WTC11 (cell line): ENCODE results near the gene ASTN1. TPM values are rescaled to one million over a fixed set of nuclear protein-coding genes. Genes with fewer than 3 reads are reported as not detected.

ENCODE experiments used
- ATAC-seq: fragments of 200-7000 bp; cut with Tn5 transposase; 2 replicates; pipeline ENCODE4 v1.10.0; 2021; ENCODE audit warnings: mild to moderate bottlenecking, moderate library complexity
- CTCF ChIA-PET: fragments of 300-600 bp; sonication (Branson Sonifier 250); formaldehyde crosslinking; loops from one replicate; lab custom pipeline; 2021; ENCODE audit warnings: antibody characterized with exemption; lab: Charles Lee
- POLR2A ChIA-PET: fragments of 350-600 bp; sonication (Branson Sonifier 250); formaldehyde crosslinking; loops from one replicate; lab custom pipeline; 2021; ENCODE audit warnings: antibody characterized with exemption; lab: Charles Lee
- DNase-seq: peaks from one replicate; pipeline ENCODE4 v3.0.0; 2021; ENCODE audit warnings: low spot score
- H3K27ac Mint-ChIP-seq: 2 replicates; pipeline ENCODE4 v1.8.0; 2021; ENCODE audit warnings: mixed read lengths
- H3K27me3 Mint-ChIP-seq: 2 replicates; pipeline ENCODE4 v1.8.0; 2021; ENCODE audit warnings: low read depth, mild to moderate bottlenecking, moderate library complexity, mixed read lengths
- H3K36me3 Mint-ChIP-seq: 2 replicates; pipeline ENCODE4 v1.8.0; 2021; ENCODE audit warnings: mixed read lengths
- H3K4me1 Mint-ChIP-seq: 2 replicates; pipeline ENCODE4 v1.8.0; 2022; ENCODE audit warnings: mixed read lengths
- H3K4me3 Mint-ChIP-seq: 2 replicates; pipeline ENCODE4 v1.8.0; 2021; ENCODE audit warnings: mild to moderate bottlenecking, moderate library complexity, mixed read lengths
- H3K9me3 Mint-ChIP-seq: 2 replicates; pipeline ENCODE4 v1.8.0; 2021; ENCODE audit warnings: mixed read lengths
- ATF1 ChIP-seq: sonication (generic); formaldehyde crosslinking; IDR thresholded peaks from 2 replicates; pipeline ENCODE4 v1.8.1; 2023; ENCODE audit warnings: mild to moderate bottlenecking, moderate library complexity, missing genetic modification reagents
- ETV6 ChIP-seq: sonication (generic); formaldehyde crosslinking; IDR thresholded peaks from 2 replicates; pipeline ENCODE4 v1.8.1; 2022; ENCODE audit warnings: mild to moderate bottlenecking, missing genetic modification reagents
- GRHL2 ChIP-seq: fragments of 250-450 bp; sonication (Bioruptor Pico); IDR thresholded peaks from 2 replicates; pipeline ENCODE4 v1.8.0; 2022; ENCODE audit warnings: mild to moderate bottlenecking, moderate library complexity; ENCODE audit not compliant: insufficient replicate concordance, severe bottlenecking
- NR1H2 ChIP-seq: sonication (generic); formaldehyde crosslinking; IDR thresholded peaks from 2 replicates; pipeline ENCODE4 v1.9.0; 2021; ENCODE audit warnings: mild to moderate bottlenecking, moderate library complexity, missing genetic modification reagents
- RELA ChIP-seq: sonication (generic); formaldehyde crosslinking; IDR thresholded peaks from 2 replicates; pipeline ENCODE4 v1.8.1; 2022; ENCODE audit warnings: missing genetic modification reagents, mild to moderate bottlenecking, borderline replicate concordance
- SMAD3 ChIP-seq: sonication (generic); formaldehyde crosslinking; IDR thresholded peaks from 2 replicates; pipeline ENCODE4 v1.8.0; 2022; ENCODE audit warnings: missing genetic modification reagents, mild to moderate bottlenecking, borderline replicate concordance
- SP1 ChIP-seq: sonication (generic); formaldehyde crosslinking; conservative IDR thresholded peaks from 2 replicates; pipeline ENCODE4 v1.8.1; 2022; ENCODE audit warnings: missing genetic modification reagents
- TCF7 ChIP-seq: sonication (generic); formaldehyde crosslinking; IDR thresholded peaks from 2 replicates; pipeline ENCODE4 v1.8.0; 2022; ENCODE audit warnings: mild to moderate bottlenecking, low read depth, missing genetic modification reagents, moderate library complexity
- ZNF416 ChIP-seq: fragments of 250-450 bp; sonication (Bioruptor Pico); IDR thresholded peaks from 2 replicates; pipeline ENCODE4 v1.9.0; 2021; ENCODE audit warnings: mild to moderate bottlenecking, inconsistent platforms
- total RNA-seq: library from RNA; stranded (reverse); gene quantifications from 3 replicates; pipeline ENCODE4 v1.2.3, GENCODE V29; 2021
- TF ChIP-seq, protein P1 (sequence below): sonication (generic); formaldehyde crosslinking; IDR thresholded peaks from 2 replicates; pipeline ENCODE4 v1.8.1; 2023; ENCODE audit warnings: mild to moderate bottlenecking, missing genetic modification reagents
- TF ChIP-seq, protein P2 (sequence below): sonication (generic); formaldehyde crosslinking; conservative IDR thresholded peaks from 2 replicates; pipeline ENCODE4 v1.8.1; 2023; ENCODE audit warnings: mild to moderate bottlenecking, low read depth, missing genetic modification reagents, moderate library complexity
- TF ChIP-seq, protein P3 (sequence below): sonication (generic); formaldehyde crosslinking; IDR thresholded peaks from 2 replicates; pipeline ENCODE4 v1.8.0; 2023; ENCODE audit warnings: missing genetic modification reagents, mild to moderate bottlenecking, borderline replicate concordance
- TF ChIP-seq, protein P4 (sequence below): sonication (generic); formaldehyde crosslinking; IDR thresholded peaks from 2 replicates; pipeline ENCODE4 v1.8.1; 2022; ENCODE audit warnings: low read depth, mild to moderate bottlenecking, moderate library complexity, missing genetic modification reagents, borderline replicate concordance
- TF ChIP-seq, protein P5 (sequence below): sonication (generic); formaldehyde crosslinking; IDR thresholded peaks from 2 replicates; pipeline ENCODE4 v1.8.1; 2023; ENCODE audit warnings: mild to moderate bottlenecking, missing genetic modification reagents, moderate library complexity
- TF ChIP-seq, protein P6 (sequence below): sonication (generic); formaldehyde crosslinking; IDR thresholded peaks from 2 replicates; pipeline ENCODE4 v1.8.1; 2023; ENCODE audit warnings: mild to moderate bottlenecking, missing genetic modification reagents

The ASTN1 gene
- total RNA-seq, 1 experiment from 2014 or later, result 3.4 TPM

DNA sequence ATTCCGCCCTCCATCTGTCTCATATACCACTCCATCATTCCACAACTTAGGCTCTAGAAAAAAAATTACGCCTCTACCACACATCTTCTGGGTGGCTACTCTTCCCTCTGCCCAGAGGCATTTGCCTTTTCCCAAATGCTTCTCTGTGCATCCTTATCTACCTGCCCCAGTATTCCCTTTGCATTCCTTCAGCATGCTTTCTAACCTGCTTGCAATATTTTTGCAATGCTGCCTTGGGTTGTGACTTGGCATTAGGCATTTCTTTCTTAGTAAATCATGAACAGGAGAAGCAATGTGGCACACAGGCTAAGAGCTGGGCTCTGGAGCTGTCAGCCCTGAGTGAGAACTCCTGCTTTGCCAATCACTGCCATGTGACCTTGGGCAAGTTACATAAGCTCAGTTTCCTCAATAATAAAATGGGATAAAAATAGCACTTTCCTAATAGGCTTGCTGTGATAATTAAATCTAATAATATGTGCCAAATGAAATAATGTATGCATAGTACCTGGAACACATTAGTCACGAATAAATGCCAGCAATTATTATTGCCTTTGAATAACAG is 276.0 kb downstream of the ASTN1 start:
- Mint-ChIP-seq H3K27me3 (no peaks in the 10 kb centered on the region), H3K4me3 (no peak overlapping the region), H3K9me3 (no peaks in the 10 kb centered on the region)
- POLR2A ChIA-PET, result no interaction called here
- TF ChIP-seq GRHL2 (CRISPR knock-in tag), result no peak
- TF ChIP-seq, protein P1, sequence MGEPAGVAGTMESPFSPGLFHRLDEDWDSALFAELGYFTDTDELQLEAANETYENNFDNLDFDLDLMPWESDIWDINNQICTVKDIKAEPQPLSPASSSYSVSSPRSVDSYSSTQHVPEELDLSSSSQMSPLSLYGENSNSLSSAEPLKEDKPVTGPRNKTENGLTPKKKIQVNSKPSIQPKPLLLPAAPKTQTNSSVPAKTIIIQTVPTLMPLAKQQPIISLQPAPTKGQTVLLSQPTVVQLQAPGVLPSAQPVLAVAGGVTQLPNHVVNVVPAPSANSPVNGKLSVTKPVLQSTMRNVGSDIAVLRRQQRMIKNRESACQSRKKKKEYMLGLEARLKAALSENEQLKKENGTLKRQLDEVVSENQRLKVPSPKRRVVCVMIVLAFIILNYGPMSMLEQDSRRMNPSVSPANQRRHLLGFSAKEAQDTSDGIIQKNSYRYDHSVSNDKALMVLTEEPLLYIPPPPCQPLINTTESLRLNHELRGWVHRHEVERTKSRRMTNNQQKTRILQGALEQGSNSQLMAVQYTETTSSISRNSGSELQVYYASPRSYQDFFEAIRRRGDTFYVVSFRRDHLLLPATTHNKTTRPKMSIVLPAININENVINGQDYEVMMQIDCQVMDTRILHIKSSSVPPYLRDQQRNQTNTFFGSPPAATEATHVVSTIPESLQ (CRISPR knock-in tag), result no peak
- TF ChIP-seq SMAD3, result no peak
- no peak for TF ChIP-seq RELA (CRISPR knock-in tag)
- TF ChIP-seq, protein P2, sequence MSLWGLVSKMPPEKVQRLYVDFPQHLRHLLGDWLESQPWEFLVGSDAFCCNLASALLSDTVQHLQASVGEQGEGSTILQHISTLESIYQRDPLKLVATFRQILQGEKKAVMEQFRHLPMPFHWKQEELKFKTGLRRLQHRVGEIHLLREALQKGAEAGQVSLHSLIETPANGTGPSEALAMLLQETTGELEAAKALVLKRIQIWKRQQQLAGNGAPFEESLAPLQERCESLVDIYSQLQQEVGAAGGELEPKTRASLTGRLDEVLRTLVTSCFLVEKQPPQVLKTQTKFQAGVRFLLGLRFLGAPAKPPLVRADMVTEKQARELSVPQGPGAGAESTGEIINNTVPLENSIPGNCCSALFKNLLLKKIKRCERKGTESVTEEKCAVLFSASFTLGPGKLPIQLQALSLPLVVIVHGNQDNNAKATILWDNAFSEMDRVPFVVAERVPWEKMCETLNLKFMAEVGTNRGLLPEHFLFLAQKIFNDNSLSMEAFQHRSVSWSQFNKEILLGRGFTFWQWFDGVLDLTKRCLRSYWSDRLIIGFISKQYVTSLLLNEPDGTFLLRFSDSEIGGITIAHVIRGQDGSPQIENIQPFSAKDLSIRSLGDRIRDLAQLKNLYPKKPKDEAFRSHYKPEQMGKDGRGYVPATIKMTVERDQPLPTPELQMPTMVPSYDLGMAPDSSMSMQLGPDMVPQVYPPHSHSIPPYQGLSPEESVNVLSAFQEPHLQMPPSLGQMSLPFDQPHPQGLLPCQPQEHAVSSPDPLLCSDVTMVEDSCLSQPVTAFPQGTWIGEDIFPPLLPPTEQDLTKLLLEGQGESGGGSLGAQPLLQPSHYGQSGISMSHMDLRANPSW, result no peak
- TF ChIP-seq ZNF416 (CRISPR knock-in tag), result no peak
- TF ChIP-seq ATF1 (CRISPR knock-in tag), result no peak
- no peak for TF ChIP-seq TCF7 (CRISPR knock-in tag)
- TF ChIP-seq, protein P3, sequence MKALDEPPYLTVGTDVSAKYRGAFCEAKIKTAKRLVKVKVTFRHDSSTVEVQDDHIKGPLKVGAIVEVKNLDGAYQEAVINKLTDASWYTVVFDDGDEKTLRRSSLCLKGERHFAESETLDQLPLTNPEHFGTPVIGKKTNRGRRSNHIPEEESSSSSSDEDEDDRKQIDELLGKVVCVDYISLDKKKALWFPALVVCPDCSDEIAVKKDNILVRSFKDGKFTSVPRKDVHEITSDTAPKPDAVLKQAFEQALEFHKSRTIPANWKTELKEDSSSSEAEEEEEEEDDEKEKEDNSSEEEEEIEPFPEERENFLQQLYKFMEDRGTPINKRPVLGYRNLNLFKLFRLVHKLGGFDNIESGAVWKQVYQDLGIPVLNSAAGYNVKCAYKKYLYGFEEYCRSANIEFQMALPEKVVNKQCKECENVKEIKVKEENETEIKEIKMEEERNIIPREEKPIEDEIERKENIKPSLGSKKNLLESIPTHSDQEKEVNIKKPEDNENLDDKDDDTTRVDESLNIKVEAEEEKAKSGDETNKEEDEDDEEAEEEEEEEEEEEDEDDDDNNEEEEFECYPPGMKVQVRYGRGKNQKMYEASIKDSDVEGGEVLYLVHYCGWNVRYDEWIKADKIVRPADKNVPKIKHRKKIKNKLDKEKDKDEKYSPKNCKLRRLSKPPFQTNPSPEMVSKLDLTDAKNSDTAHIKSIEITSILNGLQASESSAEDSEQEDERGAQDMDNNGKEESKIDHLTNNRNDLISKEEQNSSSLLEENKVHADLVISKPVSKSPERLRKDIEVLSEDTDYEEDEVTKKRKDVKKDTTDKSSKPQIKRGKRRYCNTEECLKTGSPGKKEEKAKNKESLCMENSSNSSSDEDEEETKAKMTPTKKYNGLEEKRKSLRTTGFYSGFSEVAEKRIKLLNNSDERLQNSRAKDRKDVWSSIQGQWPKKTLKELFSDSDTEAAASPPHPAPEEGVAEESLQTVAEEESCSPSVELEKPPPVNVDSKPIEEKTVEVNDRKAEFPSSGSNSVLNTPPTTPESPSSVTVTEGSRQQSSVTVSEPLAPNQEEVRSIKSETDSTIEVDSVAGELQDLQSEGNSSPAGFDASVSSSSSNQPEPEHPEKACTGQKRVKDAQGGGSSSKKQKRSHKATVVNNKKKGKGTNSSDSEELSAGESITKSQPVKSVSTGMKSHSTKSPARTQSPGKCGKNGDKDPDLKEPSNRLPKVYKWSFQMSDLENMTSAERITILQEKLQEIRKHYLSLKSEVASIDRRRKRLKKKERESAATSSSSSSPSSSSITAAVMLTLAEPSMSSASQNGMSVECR (CRISPR knock-in tag), result no peak
- no peak for TF ChIP-seq SP1 (CRISPR knock-in tag)
- TF ChIP-seq NR1H2, result no peak
- TF ChIP-seq, all 79 proteins: peak for 0
- Mint-ChIP-seq H3K36me3 (no peaks in the 10 kb centered on the region), H3K4me1 (no peaks in the 10 kb centered on the region), H3K27ac (no peak overlapping the region)
- CTCF ChIA-PET, result interaction anchor here (1.0 kb wide), 1 partner anchor 10 kb away, joined by 3 read pairs; no protein-coding TSS in a partner anchor
- DNase-seq, result no peak
- ATAC-seq, result no peak

DNA sequence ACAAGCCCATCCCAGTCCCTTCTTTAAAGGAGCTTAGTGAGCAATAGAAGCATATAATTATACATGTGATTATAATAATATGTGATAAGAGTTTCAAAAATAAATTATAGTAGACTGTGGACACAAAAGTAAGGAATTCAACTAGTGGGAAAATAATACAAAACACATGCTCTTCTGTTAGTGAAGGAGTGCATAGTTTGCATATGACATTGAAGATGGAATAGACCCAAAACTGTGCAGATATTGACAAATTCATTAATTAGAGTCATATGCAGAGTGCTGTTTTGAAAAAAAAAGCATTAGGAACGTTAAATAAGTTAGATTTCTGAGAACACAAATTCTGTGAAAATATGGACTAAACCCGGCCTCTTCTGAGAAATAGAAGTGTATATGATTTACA is 278.8 kb downstream of the ASTN1 start:
- ChIA-PET CTCF (no interaction called here), POLR2A (no interaction called here)
- no peaks in the 10 kb centered on the region for H3K36me3 Mint-ChIP-seq
- H3K4me1 Mint-ChIP-seq, result no peaks in the 10 kb centered on the region
- ATAC-seq, result no peak
- H3K27ac Mint-ChIP-seq, result no peak overlapping the region
- no peak overlapping the region for H3K4me3 Mint-ChIP-seq
- H3K9me3 Mint-ChIP-seq, result no peaks in the 10 kb centered on the region
- no peak for DNase-seq
- no peaks in the 10 kb centered on the region for H3K27me3 Mint-ChIP-seq
- TF ChIP-seq ETV6 (CRISPR knock-in tag) (no peak), ZNF416 (CRISPR knock-in tag) (no peak)
- TF ChIP-seq, protein P3 (CRISPR knock-in tag), result no peak
- TF ChIP-seq, protein P4, sequence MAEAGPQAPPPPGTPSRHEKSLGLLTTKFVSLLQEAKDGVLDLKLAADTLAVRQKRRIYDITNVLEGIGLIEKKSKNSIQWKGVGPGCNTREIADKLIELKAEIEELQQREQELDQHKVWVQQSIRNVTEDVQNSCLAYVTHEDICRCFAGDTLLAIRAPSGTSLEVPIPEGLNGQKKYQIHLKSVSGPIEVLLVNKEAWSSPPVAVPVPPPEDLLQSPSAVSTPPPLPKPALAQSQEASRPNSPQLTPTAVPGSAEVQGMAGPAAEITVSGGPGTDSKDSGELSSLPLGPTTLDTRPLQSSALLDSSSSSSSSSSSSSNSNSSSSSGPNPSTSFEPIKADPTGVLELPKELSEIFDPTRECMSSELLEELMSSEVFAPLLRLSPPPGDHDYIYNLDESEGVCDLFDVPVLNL (CRISPR knock-in tag), result no peak
- TF ChIP-seq, protein P5, sequence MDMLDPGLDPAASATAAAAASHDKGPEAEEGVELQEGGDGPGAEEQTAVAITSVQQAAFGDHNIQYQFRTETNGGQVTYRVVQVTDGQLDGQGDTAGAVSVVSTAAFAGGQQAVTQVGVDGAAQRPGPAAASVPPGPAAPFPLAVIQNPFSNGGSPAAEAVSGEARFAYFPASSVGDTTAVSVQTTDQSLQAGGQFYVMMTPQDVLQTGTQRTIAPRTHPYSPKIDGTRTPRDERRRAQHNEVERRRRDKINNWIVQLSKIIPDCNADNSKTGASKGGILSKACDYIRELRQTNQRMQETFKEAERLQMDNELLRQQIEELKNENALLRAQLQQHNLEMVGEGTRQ (CRISPR knock-in tag), result no peak
- TF ChIP-seq, protein P6, sequence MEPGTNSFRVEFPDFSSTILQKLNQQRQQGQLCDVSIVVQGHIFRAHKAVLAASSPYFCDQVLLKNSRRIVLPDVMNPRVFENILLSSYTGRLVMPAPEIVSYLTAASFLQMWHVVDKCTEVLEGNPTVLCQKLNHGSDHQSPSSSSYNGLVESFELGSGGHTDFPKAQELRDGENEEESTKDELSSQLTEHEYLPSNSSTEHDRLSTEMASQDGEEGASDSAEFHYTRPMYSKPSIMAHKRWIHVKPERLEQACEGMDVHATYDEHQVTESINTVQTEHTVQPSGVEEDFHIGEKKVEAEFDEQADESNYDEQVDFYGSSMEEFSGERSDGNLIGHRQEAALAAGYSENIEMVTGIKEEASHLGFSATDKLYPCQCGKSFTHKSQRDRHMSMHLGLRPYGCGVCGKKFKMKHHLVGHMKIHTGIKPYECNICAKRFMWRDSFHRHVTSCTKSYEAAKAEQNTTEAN (CRISPR knock-in tag), result no peak
